ENCODE data around the gene PCDHGB7.
"Not testable (repeated sequence)": the region's sequence is repeated elsewhere in the genome, so short reads cannot be mapped to it uniquely, and the experiment has no call there.

Gene PCDHGB7

GRCh38 chr5:141402553-141403243 is 14.8 kb upstream of the PCDHGB7 start, which contains the start of gene PCDHGA9:
TSS of gene PCDHGA9 (plus strand) at chr5:141402778. CDS start at chr5:141402953, 175 bp downstream.
- TF ChIP-seq CTCF (IDR thresholded peaks at IDR 0.05; ENCODE audit: low read depth, low read length): no peak; the same call in 1 of the 2 replicates
- no peak within 1 kb of the TSS for H3K4me3 ChIP-seq (ENCODE audit: low read depth, low read length)

- TF ChIP-seq CTCF (IDR thresholded peaks at IDR 0.05; ENCODE audit: low read depth, low read length): no peak
- H3K4me3 ChIP-seq (ENCODE audit: low read depth, low read length): no peak overlapping the region
These were observed 14.1 kb upstream of the PCDHGB7 start for GRCh38 chr5:141403387-141403786.

GRCh38 chr5:141407790-141408505 is 9.5 kb upstream of the PCDHGB7 start, which contains the start of gene PCDHGB6:
TSS of gene PCDHGB6 (plus strand) at chr5:141408021. CDS start at chr5:141408203, 182 bp downstream.
- 0 out of 2 replicates have a peak, but pooled peaks have one; percentile 15 for TF ChIP-seq CTCF (IDR thresholded peaks at IDR 0.05; ENCODE audit: low read depth, low read length)
- not testable (repeated sequence) for H3K4me3 ChIP-seq (ENCODE audit: low read depth, low read length)

- no peak for TF ChIP-seq CTCF (IDR thresholded peaks at IDR 0.05; ENCODE audit: low read depth, low read length)
- H3K4me3 ChIP-seq (ENCODE audit: low read depth, low read length): no peak overlapping the region
These were observed 7.7 kb upstream of the PCDHGB7 start for GRCh38 chr5:141409598-141410306.

- no peak for TF ChIP-seq CTCF (IDR thresholded peaks at IDR 0.05; ENCODE audit: low read depth, low read length)
- H3K4me3 ChIP-seq (ENCODE audit: low read depth, low read length): no peak overlapping the region
These were observed 5.9 kb upstream of the PCDHGB7 start for GRCh38 chr5:141411575-141411974.

GRCh38 chr5:141412854-141413539 is 4.5 kb upstream of the PCDHGB7 start, which contains the start of gene PCDHGA10:
TSS of gene PCDHGA10 (plus strand) at chr5:141412987. CDS start at chr5:141413176, 189 bp downstream.
- H3K4me3 ChIP-seq (ENCODE audit: low read depth, low read length): peak within 1 kb of the TSS; percentile 68
- peak; percentile 83 for TF ChIP-seq CTCF (IDR thresholded peaks at IDR 0.05; ENCODE audit: low read depth, low read length)

Data from WI38 (cell line).